ENCODE results near the gene MT1F. TPM values are rescaled to one million over a fixed set of nuclear protein-coding genes. Genes with fewer than 3 reads are reported as not detected.
A peak's percentile ranks its signal among the peaks of the same experiment; 100 is the strongest.
"Not testable (repeated sequence)": the region's sequence is repeated elsewhere in the genome, so short reads cannot be mapped to it uniquely, and the experiment has no call there.

Gene MT1F
- total and polyA plus RNA-seq, 9 donors: 0.35 to 3.9 (median 1.3) TPM; not detected in 1

DNA sequence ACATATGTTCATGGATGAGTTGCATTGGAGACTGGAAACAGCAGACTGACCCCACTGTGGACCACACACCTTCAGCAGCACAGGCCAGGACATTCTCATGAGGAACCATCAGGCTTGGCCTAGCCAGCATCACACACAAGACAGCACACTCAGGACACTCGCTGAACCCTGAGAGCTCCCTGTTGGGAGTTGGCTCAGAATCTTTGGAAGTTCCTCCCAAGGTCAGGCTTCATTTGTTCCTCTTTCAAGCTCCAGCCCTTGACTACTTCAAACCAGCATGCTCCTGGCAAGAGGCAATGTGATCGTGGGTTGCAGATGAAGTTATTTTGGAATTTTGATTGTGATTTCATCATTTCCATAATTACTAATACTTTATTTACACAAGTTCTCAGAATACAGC is 13.9 kb downstream of the MT1F start:
- 80% methylated on average over 1 of the region's 2 CpGs for WGBS (ENCODE audit: insufficient coverage)
- not testable (repeated sequence) for H3K4me3 ChIP-seq (ENCODE audit: low read length); H3K36me3 ChIP-seq (ENCODE audit: control insufficient read depth, insufficient read depth, low read length); H3K9me3 ChIP-seq (replicated peaks; ENCODE audit: control insufficient read depth, low read depth, low read length); H3K27ac ChIP-seq (ENCODE audit: low read length)
- H3K4me1 ChIP-seq (ENCODE audit: control insufficient read depth, insufficient read depth, low read length): peaks cover 32% of the 10 kb centered on the region
- DNase-seq: peak; percentile 66
- peaks cover 92% of the 10 kb centered on the region for H3K27me3 ChIP-seq (ENCODE audit: control insufficient read depth, insufficient read depth, low read length)

DNA sequence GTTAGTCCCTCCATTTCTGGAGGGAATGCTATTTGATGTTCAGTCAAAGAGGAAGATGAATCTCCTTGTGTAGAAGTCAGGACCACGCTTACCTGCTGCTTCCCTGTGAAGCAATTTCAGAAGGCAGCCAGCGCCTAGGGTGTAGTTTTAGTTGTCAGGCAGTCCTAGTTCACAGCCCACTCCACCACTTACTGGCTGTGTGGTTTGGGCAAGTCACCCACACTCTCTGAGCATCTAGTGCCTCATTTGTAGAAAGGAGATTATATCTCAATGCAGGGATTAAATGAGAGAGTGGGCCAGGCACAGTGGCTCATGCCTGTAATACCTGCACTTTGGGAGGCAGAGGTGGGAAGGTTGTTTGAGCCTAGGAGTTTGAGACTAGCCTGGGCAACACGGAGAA is 14.4 kb downstream of the MT1F start:
- WGBS (ENCODE audit: insufficient coverage): 60% methylated on average over 1 of the region's 3 CpGs
- not testable (repeated sequence) for H3K4me3 ChIP-seq (ENCODE audit: low read length); H3K9me3 ChIP-seq (replicated peaks; ENCODE audit: control insufficient read depth, low read depth, low read length); H3K36me3 ChIP-seq (ENCODE audit: control insufficient read depth, insufficient read depth, low read length); DNase-seq; H3K27ac ChIP-seq (ENCODE audit: low read length)
- H3K4me1 ChIP-seq (ENCODE audit: control insufficient read depth, insufficient read depth, low read length): peaks cover 32% of the 10 kb centered on the region
- H3K27me3 ChIP-seq (ENCODE audit: control insufficient read depth, insufficient read depth, low read length): peaks cover 92% of the 10 kb centered on the region

DNA sequence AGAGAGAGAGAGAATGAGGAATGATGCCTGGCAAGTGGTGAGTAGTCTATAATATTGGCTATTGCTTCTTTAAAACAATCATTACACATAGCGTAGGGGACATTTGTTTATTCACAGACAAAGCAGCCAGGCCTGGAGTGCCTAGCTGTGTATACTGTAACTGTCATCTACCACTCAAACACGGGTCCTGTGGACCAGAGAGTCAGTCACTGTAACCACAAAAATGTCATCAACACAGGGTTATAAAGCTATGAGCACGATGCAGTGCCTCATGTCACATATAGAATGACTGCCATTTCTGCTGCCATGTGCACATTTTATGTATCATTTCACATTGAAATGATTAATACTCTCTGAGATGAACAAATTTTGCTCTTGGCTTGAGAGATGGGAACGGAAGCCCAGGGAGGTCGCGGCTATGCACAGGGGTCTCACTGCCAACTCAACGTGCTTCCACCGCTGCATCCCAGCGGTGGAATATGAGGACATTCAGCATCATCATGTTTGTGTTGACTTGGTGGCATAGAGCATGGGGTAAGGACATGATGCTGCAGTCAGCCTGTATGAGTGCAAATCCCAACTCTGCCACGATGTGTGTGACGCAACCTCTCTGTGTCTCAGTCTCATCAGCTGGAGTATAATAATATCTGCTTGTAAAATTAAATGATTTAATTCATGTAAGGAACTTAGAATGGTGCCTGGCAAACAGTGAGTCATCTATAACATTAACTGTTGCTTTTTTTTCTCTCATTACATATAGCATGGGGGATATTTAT is 15.2 kb downstream of the MT1F start:
- DNase-seq: no peak
- Histone ChIP-seq H3K4me1 (ENCODE audit: control insufficient read depth, insufficient read depth, low read length) (peaks cover 27% of the 10 kb centered on the region), H3K27ac (ENCODE audit: low read length) (no peak overlapping the region), H3K9me3 (replicated peaks; ENCODE audit: control insufficient read depth, low read depth, low read length) (no peaks in the 10 kb centered on the region), H3K27me3 (ENCODE audit: control insufficient read depth, insufficient read depth, low read length) (peaks cover 89% of the 10 kb centered on the region), H3K4me3 (ENCODE audit: low read length) (no peak overlapping the region), H3K36me3 (ENCODE audit: control insufficient read depth, insufficient read depth, low read length) (no peaks in the 10 kb centered on the region)
- 88% methylated on average over 6 of the region's 11 CpGs for WGBS (ENCODE audit: insufficient coverage)

GRCh38 chr16:56673921-56674320 is 16.2 kb downstream of the MT1F start:
- peaks cover 85% of the 10 kb centered on the region for H3K27me3 ChIP-seq (ENCODE audit: control insufficient read depth, insufficient read depth, low read length)

GRCh38 chr16:56674570-56674969 is 16.8 kb downstream of the MT1F start:
- peak; percentile 56 for DNase-seq
- peaks cover 78% of the 10 kb centered on the region for H3K27me3 ChIP-seq (ENCODE audit: control insufficient read depth, insufficient read depth, low read length)
- peaks cover 22% of the 10 kb centered on the region for H3K4me1 ChIP-seq (ENCODE audit: control insufficient read depth, insufficient read depth, low read length)
- not testable (repeated sequence) for H3K9me3 ChIP-seq (replicated peaks; ENCODE audit: control insufficient read depth, low read depth, low read length); H3K36me3 ChIP-seq (ENCODE audit: control insufficient read depth, insufficient read depth, low read length); H3K4me3 ChIP-seq (ENCODE audit: low read length); H3K27ac ChIP-seq (ENCODE audit: low read length)
- WGBS (ENCODE audit: insufficient coverage): 19% methylated on average over 4 of the region's 6 CpGs

More at GRCh38 chr16:56673921-56674320, 16.2 kb downstream of the MT1F start:
- H3K4me1 ChIP-seq (ENCODE audit: control insufficient read depth, insufficient read depth, low read length): peaks cover 24% of the 10 kb centered on the region
- 23% methylated on average over 11 of the region's 12 CpGs for WGBS (ENCODE audit: insufficient coverage)
- H3K36me3 ChIP-seq (ENCODE audit: control insufficient read depth, insufficient read depth, low read length): no peaks in the 10 kb centered on the region
- no peak overlapping the region for H3K4me3 ChIP-seq (ENCODE audit: low read length)
- DNase-seq: peak; percentile 76
- H3K27ac ChIP-seq (ENCODE audit: low read length): no peak overlapping the region
- no peaks in the 10 kb centered on the region for H3K9me3 ChIP-seq (replicated peaks; ENCODE audit: control insufficient read depth, low read depth, low read length)

DNA sequence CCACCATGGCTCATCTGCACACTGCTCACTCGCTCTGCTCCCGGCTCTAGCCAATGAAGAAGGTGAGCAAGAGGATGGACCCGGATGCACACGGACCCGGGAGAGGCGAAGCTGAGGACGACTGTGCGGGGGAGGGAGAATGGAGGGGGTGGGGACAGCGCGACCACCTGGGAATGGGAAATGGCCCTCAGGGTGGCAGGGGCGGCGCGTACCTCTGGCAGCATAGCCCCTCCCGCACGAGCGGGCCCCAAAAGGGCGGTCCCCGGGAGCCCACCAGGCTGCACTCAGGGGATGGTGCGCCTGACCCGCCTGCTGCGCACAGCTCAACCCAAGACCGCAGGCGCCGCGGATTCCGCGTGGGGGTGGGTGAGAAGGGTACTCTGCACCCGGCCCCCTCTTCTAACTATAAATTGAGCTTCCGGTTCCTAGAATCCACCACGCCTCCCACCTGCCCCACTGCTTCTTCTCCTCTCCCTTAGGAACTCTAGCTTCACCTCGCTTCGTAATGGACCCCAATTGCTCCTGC is 18.0 kb downstream of the MT1F start:
- WGBS (ENCODE audit: insufficient coverage): 4% methylated on average over 21 of the region's 32 CpGs
- no peak overlapping the region for H3K27ac ChIP-seq (ENCODE audit: low read length)
- peaks cover 14% of the 10 kb centered on the region for H3K4me1 ChIP-seq (ENCODE audit: control insufficient read depth, insufficient read depth, low read length)
- no peaks in the 10 kb centered on the region for H3K36me3 ChIP-seq (ENCODE audit: control insufficient read depth, insufficient read depth, low read length)
- no peak for DNase-seq
- H3K9me3 ChIP-seq (replicated peaks; ENCODE audit: control insufficient read depth, low read depth, low read length): no peaks in the 10 kb centered on the region
- H3K4me3 ChIP-seq (ENCODE audit: low read length): no peak overlapping the region
- peaks cover 66% of the 10 kb centered on the region for H3K27me3 ChIP-seq (ENCODE audit: control insufficient read depth, insufficient read depth, low read length)

GRCh38 chr16:56677474-56677873 is 19.7 kb downstream of the MT1F start:
- Histone ChIP-seq H3K27me3 (ENCODE audit: control insufficient read depth, insufficient read depth, low read length) (peaks cover 51% of the 10 kb centered on the region), H3K4me1 (ENCODE audit: control insufficient read depth, insufficient read depth, low read length) (peaks cover 18% of the 10 kb centered on the region), H3K36me3 (ENCODE audit: control insufficient read depth, insufficient read depth, low read length) (no peaks in the 10 kb centered on the region), H3K9me3 (replicated peaks; ENCODE audit: control insufficient read depth, low read depth, low read length) (no peaks in the 10 kb centered on the region), H3K27ac (ENCODE audit: low read length) (no peak overlapping the region), H3K4me3 (ENCODE audit: low read length) (no peak overlapping the region)
- no peak for DNase-seq
- no CpG with 5 or more reads among the region's 3 CpGs for WGBS (ENCODE audit: insufficient coverage)

- no peaks in the 10 kb centered on the region for H3K9me3 ChIP-seq (replicated peaks; ENCODE audit: control insufficient read depth, low read depth, low read length)
- no CpG with 5 or more reads among the region's 3 CpGs for WGBS (ENCODE audit: insufficient coverage)
- peaks cover 40% of the 10 kb centered on the region for H3K27me3 ChIP-seq (ENCODE audit: control insufficient read depth, insufficient read depth, low read length)
- no peak overlapping the region for H3K27ac ChIP-seq (ENCODE audit: low read length)
- H3K4me1 ChIP-seq (ENCODE audit: control insufficient read depth, insufficient read depth, low read length): peaks cover 33% of the 10 kb centered on the region
- DNase-seq: no peak
- H3K36me3 ChIP-seq (ENCODE audit: control insufficient read depth, insufficient read depth, low read length): no peaks in the 10 kb centered on the region
- H3K4me3 ChIP-seq (ENCODE audit: low read length): no peak overlapping the region
These were observed 21.4 kb downstream of the MT1F start for GRCh38 chr16:56679078-56679730.

DNA sequence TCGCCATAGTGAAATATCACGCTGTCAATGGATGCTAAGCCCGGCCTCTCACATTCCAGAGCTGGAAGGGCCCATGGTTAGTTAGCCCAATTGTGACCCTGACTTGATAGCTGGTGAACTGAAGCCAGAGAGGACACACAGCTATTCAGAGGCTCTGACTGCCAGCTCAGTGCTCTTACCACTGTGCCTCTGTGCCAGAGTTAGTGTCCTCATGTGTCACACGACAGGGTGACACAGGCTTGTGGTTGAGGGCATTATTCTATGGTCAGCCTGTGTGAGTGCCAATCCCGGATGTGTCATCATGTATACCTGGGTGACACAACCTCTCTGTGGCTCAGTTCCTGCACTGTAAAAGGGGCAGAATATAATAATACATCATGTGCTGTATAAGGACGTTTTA is 22.1 kb downstream of the MT1F start:
- no peak for DNase-seq

DNA sequence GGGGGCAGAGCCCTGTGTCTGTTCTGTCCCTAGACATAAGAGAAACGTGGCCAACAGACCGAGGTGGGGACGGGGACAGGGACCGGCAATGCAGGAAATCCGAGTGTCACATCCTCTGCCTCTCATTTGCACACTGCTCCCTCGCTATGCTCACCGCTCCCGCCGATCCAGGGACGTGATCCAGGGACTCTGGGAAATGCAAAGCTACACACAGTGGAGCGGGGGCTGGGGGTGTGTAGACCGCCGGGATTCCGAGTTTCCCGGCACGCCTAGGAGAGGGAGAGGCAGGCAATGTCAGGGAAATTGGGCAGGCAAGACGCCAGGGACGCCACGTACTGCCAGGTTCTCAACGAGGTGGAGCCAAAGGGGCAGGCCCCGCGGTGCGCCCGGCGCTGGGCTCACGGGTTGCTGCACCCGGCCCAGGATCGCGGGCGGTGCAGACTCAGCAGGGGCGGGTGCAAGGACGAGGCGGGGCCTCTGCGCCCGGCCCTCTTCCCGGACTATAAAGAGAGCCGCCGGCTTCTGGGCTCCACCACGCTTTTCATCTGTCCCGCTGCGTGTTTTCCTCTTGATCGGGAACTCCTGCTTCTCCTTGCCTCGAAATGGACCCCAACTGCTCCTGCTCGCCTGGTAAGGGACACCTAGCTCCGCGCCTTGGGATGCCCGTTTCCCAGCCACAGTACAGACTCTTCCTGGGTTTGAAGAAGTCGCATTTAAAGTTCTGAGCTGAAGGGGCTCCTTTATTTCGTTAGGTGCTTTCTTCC is 24.4 kb downstream of the MT1F start, which contains the start of gene MT1X:
TSS of gene MT1X (plus strand) at position 532 of the 764 bp plus-strand sequence. CDS start at position 603, 71 bp downstream.
- Histone ChIP-seq H3K4me1 (ENCODE audit: control insufficient read depth, insufficient read depth, low read length) (peaks cover 34% of the 10 kb centered on the region), H3K4me3 (ENCODE audit: low read length) (peak within 1 kb of the TSS; percentile 59), H3K27me3 (ENCODE audit: control insufficient read depth, insufficient read depth, low read length) (peaks cover 12% of the 10 kb centered on the region), H3K27ac (ENCODE audit: low read length) (peak within 1 kb of the TSS; percentile 25), H3K9me3 (replicated peaks; ENCODE audit: control insufficient read depth, low read depth, low read length) (peaks cover 6% of the 10 kb centered on the region), H3K36me3 (ENCODE audit: control insufficient read depth, insufficient read depth, low read length) (no peaks in the 10 kb centered on the region)
- under 1% methylated on average over 41 of the region's 49 CpGs for WGBS (ENCODE audit: insufficient coverage)
- peak; percentile 95 for DNase-seq

More for the DNA sequence above, 22.1 kb downstream of the MT1F start:
- H3K4me3 ChIP-seq (ENCODE audit: low read length): no peak overlapping the region
- H3K4me1 ChIP-seq (ENCODE audit: control insufficient read depth, insufficient read depth, low read length): peaks cover 39% of the 10 kb centered on the region
- no peak overlapping the region for H3K27ac ChIP-seq (ENCODE audit: low read length)
- peaks cover 35% of the 10 kb centered on the region for H3K27me3 ChIP-seq (ENCODE audit: control insufficient read depth, insufficient read depth, low read length)
- no peaks in the 10 kb centered on the region for H3K36me3 ChIP-seq (ENCODE audit: control insufficient read depth, insufficient read depth, low read length)
- WGBS (ENCODE audit: insufficient coverage): 95% methylated on average over 4 of the region's 6 CpGs
- H3K9me3 ChIP-seq (replicated peaks; ENCODE audit: control insufficient read depth, low read depth, low read length): no peaks in the 10 kb centered on the region
